ENCODE measurements around the gene B3GNT9.

Gene B3GNT9

DNA sequence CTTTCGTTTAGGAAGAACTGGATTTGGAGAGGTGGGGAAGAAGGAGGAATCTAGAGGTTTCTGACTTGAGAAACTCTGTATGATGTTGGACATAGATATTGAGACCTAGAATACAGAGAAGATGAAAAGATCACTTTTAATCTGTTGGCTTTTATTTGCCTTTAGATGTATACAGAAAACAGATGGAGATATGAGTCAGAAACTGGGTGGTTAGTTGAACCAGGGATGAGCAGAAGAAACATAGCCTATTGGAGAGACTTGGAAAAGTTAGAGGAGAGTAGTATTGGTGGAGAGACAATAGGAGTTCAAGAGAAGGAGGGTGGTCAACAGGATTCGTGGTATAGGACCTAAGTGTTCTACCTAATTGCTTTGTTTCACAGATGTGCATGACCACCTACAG lies 36.0 kb downstream of the B3GNT9 start:
- Mint-ChIP-seq H3K27me3 (ENCODE audit: low read depth, poor library complexity) (no peaks in the 10 kb centered on the region), H3K27ac (no peak overlapping the region), H3K9me3 (no peaks in the 10 kb centered on the region), H3K4me1 (peaks cover 20% of the 10 kb centered on the region), H3K4me3 (no peak overlapping the region), H3K36me3 (ENCODE audit: low read depth) (peaks cover 21% of the 10 kb centered on the region)
- no peak for DNase-seq
- no peak for TF ChIP-seq CTCF (IDR thresholded peaks at IDR 0.05)

GRCh38 chr16:67112591-67113399 lies 38.0 kb downstream of the B3GNT9 start:
- Mint-ChIP-seq H3K4me3 (no peak overlapping the region), H3K27me3 (ENCODE audit: low read depth, poor library complexity) (no peaks in the 10 kb centered on the region)

DNA sequence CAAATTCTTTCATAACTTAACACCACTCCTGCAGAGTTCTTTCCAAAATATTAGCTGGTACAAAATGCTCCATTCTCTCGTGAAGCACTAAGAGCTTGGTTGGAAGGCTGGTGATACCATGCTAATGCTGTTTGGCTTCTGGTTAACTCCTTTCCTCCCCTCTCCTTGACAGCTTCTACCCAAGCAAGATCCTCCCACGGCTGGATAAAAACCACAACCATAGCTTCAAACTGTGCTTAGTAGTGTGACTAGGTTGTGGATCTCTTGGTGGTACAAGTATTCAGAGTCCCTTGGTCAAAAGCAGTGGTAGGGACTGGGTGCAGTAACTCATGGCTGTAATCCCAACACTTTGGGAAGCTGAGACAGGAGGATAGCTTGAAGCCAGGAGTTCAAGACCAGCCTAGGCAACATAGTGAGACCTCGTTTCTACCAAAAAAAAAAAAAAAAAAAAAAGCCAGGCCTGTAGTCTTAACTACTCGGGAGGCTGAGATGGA lies 38.8 kb downstream of the B3GNT9 start:
- Mint-ChIP-seq H3K27ac (no peak overlapping the region), H3K4me3 (peak overlapping the region; percentile 52), H3K9me3 (no peaks in the 10 kb centered on the region), H3K27me3 (ENCODE audit: low read depth, poor library complexity) (no peaks in the 10 kb centered on the region), H3K36me3 (ENCODE audit: low read depth) (peaks cover 19% of the 10 kb centered on the region), H3K4me1 (peaks cover 33% of the 10 kb centered on the region)
- DNase-seq, result no peak
- TF ChIP-seq CTCF (IDR thresholded peaks at IDR 0.05), result no peak

More at GRCh38 chr16:67112591-67113399, 38.0 kb downstream of the B3GNT9 start:
- TF ChIP-seq CTCF (IDR thresholded peaks at IDR 0.05), result no peak
- H3K36me3 Mint-ChIP-seq (ENCODE audit: low read depth), result peaks cover 19% of the 10 kb centered on the region
- no peaks in the 10 kb centered on the region for H3K9me3 Mint-ChIP-seq
- no peak for DNase-seq
- no peak overlapping the region for H3K27ac Mint-ChIP-seq
- H3K4me1 Mint-ChIP-seq, result peaks cover 33% of the 10 kb centered on the region

DNA sequence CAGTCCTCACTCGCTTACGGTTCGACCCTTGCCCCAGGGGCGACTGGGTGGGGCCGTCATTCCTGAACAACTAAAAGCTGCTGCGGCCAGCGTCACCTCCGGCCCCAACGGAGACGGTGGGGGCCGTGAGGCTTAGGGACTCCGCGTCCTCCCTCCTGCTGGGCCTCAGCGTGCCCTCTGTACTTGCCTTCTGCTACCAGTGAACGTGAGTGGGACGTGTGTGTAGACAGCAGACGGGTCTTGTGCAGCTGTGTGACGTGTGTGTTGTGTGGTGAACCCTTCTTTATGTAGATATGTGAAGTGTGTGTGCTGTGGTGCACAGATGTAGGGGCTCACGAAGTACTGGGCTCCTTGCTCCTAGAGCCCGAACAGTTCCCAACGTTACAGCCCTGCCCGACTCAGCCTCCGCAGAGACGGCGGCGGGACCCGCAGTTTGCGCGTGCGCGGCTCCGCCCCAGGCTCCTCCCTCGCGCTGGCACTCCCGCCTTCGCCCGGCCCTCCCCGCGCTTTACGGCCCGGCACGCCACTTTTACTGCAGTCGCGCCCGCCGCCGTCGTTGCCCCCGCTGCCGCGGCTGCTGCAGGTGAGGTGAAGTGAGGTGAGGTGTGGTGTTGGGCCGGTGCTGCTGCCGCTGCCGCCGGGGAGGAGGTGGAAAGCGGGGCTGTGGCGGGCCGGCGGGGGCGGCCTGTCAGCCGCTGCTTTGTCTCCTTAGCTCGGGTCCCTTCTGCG lies 41.2 kb downstream of the B3GNT9 start, which contains the start of gene PHAF1:
Gene PHAF1 (plus strand): TSS at position 535 of the 729 bp plus-strand sequence. CDS start 235 bp downstream, outside the sequence.
- no peaks in the 10 kb centered on the region for H3K9me3 Mint-ChIP-seq
- no peaks in the 10 kb centered on the region for H3K27me3 Mint-ChIP-seq (ENCODE audit: low read depth, poor library complexity)
- TF ChIP-seq CTCF (IDR thresholded peaks at IDR 0.05), result no peak
- peak within 1 kb of the TSS; percentile 96 for H3K27ac Mint-ChIP-seq
- peaks cover 13% of the 10 kb centered on the region for H3K36me3 Mint-ChIP-seq (ENCODE audit: low read depth)
- H3K4me1 Mint-ChIP-seq, result peaks cover 26% of the 10 kb centered on the region
- peak within 1 kb of the TSS; percentile 97 for H3K4me3 Mint-ChIP-seq
- DNase-seq, result peak; percentile 99

GRCh38 chr16:67108931-67109406 lies 41.8 kb downstream of the B3GNT9 start:
- Mint-ChIP-seq H3K27me3 (ENCODE audit: low read depth, poor library complexity) (no peaks in the 10 kb centered on the region), H3K36me3 (ENCODE audit: low read depth) (peaks cover 13% of the 10 kb centered on the region), H3K27ac (peak overlapping the region; percentile 96), H3K4me1 (peaks cover 26% of the 10 kb centered on the region), H3K9me3 (no peaks in the 10 kb centered on the region), H3K4me3 (peak overlapping the region; percentile 97)
- DNase-seq, result no peak
- no peak for TF ChIP-seq CTCF (IDR thresholded peaks at IDR 0.05)
